ENCODE results near the gene MAU2. TPM values are rescaled to one million over a fixed set of nuclear protein-coding genes. Genes with fewer than 3 reads are reported as not detected.

The MAU2 gene
- total and polyA plus RNA-seq, 3 experiments from 2014 or later, result 27.6 to 59.4 (median 52.3) TPM

GRCh38 chr19:19404879-19405860 is 84.5 kb downstream of the MAU2 start, which contains the start of gene GATAD2A:
Gene GATAD2A, plus strand, starts transcription at chr19:19405675. Its CDS starts 59,671 bp downstream, at chr19:19465346.
- H3K27ac Mint-ChIP-seq, result peak within 1 kb of the TSS; percentile 87 to 99 (median 94)
- H3K27me3 Mint-ChIP-seq, result peaks cover 0 to 1% of the 10 kb centered on the region in 2 donors

GRCh38 chr19:19405971-19406877 is 85.6 kb downstream of the MAU2 start:
- DNase-seq, result peak; percentile 41 to 68 (median 51)
- Histone ChIP-seq H3K36me3 (ENCODE audit: insufficient read depth, low read length) (no peaks in the 10 kb centered on the region), H3K9me3 (ENCODE audit: low read length) (no peaks in the 10 kb centered on the region), H3K27ac (ENCODE audit: low read depth, low read length) (peak overlapping the region; percentile 75), H3K27me3 (ENCODE audit: insufficient read depth, low read length, poor library complexity, severe bottlenecking) (no peaks in the 10 kb centered on the region), H3K4me3 (ENCODE audit: low read length) (peak overlapping the region; percentile 85), H3K4me1 (ENCODE audit: insufficient read depth, low read length) (peaks cover 56% of the 10 kb centered on the region)
- CTCF ChIA-PET, result interaction anchor here (0.6 to 4.9 kb wide), 24 partner anchors 10 to 84 kb away, joined by 3 to 61 read pairs (median 4); no protein-coding TSS in a partner anchor
- H3K4me1 Mint-ChIP-seq, result peaks cover 63 to 81% (median 72%) of the 10 kb centered on the region in 3 donors
- H3K36me3 Mint-ChIP-seq, result peaks cover 0 to 6% (median 0%) of the 10 kb centered on the region in 3 donors
- POLR2A ChIA-PET, result interaction anchor here (0.8 to 2.6 kb wide), 15 partner anchors 12 to 203 kb away, joined by 3 to 32 read pairs (median 4); partner anchors contain the start of gene NR2C2AP
- peaks cover 0 to 1% of the 10 kb centered on the region in 2 donors for H3K27me3 Mint-ChIP-seq
- H3K27ac Mint-ChIP-seq, result peak overlapping the region; percentile 83 to 96 (median 94)
- H3K4me3 Mint-ChIP-seq, result peak overlapping the region; percentile 87 to 97 (median 91)
- no peaks in the 10 kb centered on the region for H3K9me3 Mint-ChIP-seq

More at GRCh38 chr19:19404879-19405860, 84.5 kb downstream of the MAU2 start, which contains the start of gene GATAD2A:
- Histone ChIP-seq H3K4me3 (ENCODE audit: low read length) (peak within 1 kb of the TSS; percentile 85), H3K9me3 (ENCODE audit: low read length) (no peaks in the 10 kb centered on the region), H3K27ac (ENCODE audit: low read depth, low read length) (peak within 1 kb of the TSS; percentile 75), H3K4me1 (ENCODE audit: insufficient read depth, low read length) (peaks cover 46% of the 10 kb centered on the region), H3K27me3 (ENCODE audit: insufficient read depth, low read length, poor library complexity, severe bottlenecking) (no peaks in the 10 kb centered on the region), H3K36me3 (ENCODE audit: insufficient read depth, low read length) (no peaks in the 10 kb centered on the region)
- POLR2A ChIA-PET, result interaction anchor here (0.6 to 2.6 kb wide), 16 partner anchors 8 to 202 kb away, joined by 3 to 32 read pairs (median 4); partner anchors contain the start of gene NR2C2AP
- CTCF ChIA-PET, result interaction anchor here (0.8 to 4.9 kb wide), 22 partner anchors 9 to 85 kb away, joined by 3 to 61 read pairs (median 4); no protein-coding TSS in a partner anchor
- Mint-ChIP-seq H3K4me3 (peak within 1 kb of the TSS; percentile 87 to 97 (median 91)), H3K4me1 (peaks cover 53 to 72% (median 61%) of the 10 kb centered on the region in 3 donors), H3K9me3 (no peaks in the 10 kb centered on the region), H3K36me3 (peaks cover 0 to 5% (median 0%) of the 10 kb centered on the region in 3 donors)
- peak; percentile 88 to 95 (median 91) for DNase-seq

GRCh38 chr19:19406878-19407632 is 86.4 kb downstream of the MAU2 start:
- DNase-seq, result peak; percentile 25 to 63 (median 40)
- H3K4me1 ChIP-seq (ENCODE audit: insufficient read depth, low read length), result peaks cover 60% of the 10 kb centered on the region
- ChIA-PET CTCF (interaction anchor here (0.6 to 4.9 kb wide), 8 partner anchors 10 to 83 kb away, joined by 3 to 61 read pairs (median 8); no protein-coding TSS in a partner anchor), POLR2A (interaction anchor here (0.8 to 2.6 kb wide), 6 partner anchors 19 to 83 kb away, joined by 3 to 32 read pairs (median 4); no protein-coding TSS in a partner anchor)
- H3K4me1 Mint-ChIP-seq, result peaks cover 66 to 81% (median 77%) of the 10 kb centered on the region in 3 donors
- H3K9me3 Mint-ChIP-seq, result no peaks in the 10 kb centered on the region
- H3K36me3 ChIP-seq (ENCODE audit: insufficient read depth, low read length), result no peaks in the 10 kb centered on the region
- peak overlapping the region; percentile 87 to 97 (median 91) for H3K4me3 Mint-ChIP-seq
- no peaks in the 10 kb centered on the region for H3K27me3 ChIP-seq (ENCODE audit: insufficient read depth, low read length, poor library complexity, severe bottlenecking)
- peaks cover 0 to 11% (median 0%) of the 10 kb centered on the region in 3 donors for H3K36me3 Mint-ChIP-seq
- H3K27ac ChIP-seq (ENCODE audit: low read depth, low read length), result peak overlapping the region; percentile 75
- peaks cover 0 to 1% of the 10 kb centered on the region in 2 donors for H3K27me3 Mint-ChIP-seq
- peak overlapping the region; percentile 83 to 96 (median 94) for H3K27ac Mint-ChIP-seq
- no peaks in the 10 kb centered on the region for H3K9me3 ChIP-seq (ENCODE audit: low read length)
- peak overlapping the region; percentile 85 for H3K4me3 ChIP-seq (ENCODE audit: low read length)

GRCh38 chr19:19407633-19407930 is 87.0 kb downstream of the MAU2 start:
- CTCF ChIA-PET, result interaction anchor here (0.6 to 4.9 kb wide), 7 partner anchors 10 to 82 kb away, joined by 3 to 61 read pairs (median 13); no protein-coding TSS in a partner anchor
- peaks cover 68 to 85% (median 81%) of the 10 kb centered on the region in 3 donors for H3K4me1 Mint-ChIP-seq
- peak overlapping the region; percentile 87 to 97 (median 91) for H3K4me3 Mint-ChIP-seq
- Histone ChIP-seq H3K27ac (ENCODE audit: low read depth, low read length) (no peak overlapping the region), H3K4me3 (ENCODE audit: low read length) (peak overlapping the region; percentile 85), H3K4me1 (ENCODE audit: insufficient read depth, low read length) (peaks cover 60% of the 10 kb centered on the region), H3K27me3 (ENCODE audit: insufficient read depth, low read length, poor library complexity, severe bottlenecking) (no peaks in the 10 kb centered on the region), H3K9me3 (ENCODE audit: low read length) (no peaks in the 10 kb centered on the region), H3K36me3 (ENCODE audit: insufficient read depth, low read length) (no peaks in the 10 kb centered on the region)
- H3K27ac Mint-ChIP-seq, result peak overlapping the region; percentile 62 to 96 (median 94)
- H3K36me3 Mint-ChIP-seq, result peaks cover 0 to 14% (median 0%) of the 10 kb centered on the region in 3 donors
- POLR2A ChIA-PET, result interaction anchor here (0.6 to 1.0 kb wide), 2 partner anchors 39 to 1205 kb away, joined by 3 read pairs; no protein-coding TSS in a partner anchor
- no peaks in the 10 kb centered on the region for H3K9me3 Mint-ChIP-seq
- H3K27me3 Mint-ChIP-seq, result peaks cover 0 to 1% of the 10 kb centered on the region in 2 donors
- DNase-seq, result no peak

Other genes with a start within 250 kb of the MAU2 start
- gene TMEM161A, start 182.4 kb upstream of the MAU2 start, total RNA-seq, result 10 to 100 TPM; 27.7 to 30.6 TPM
- gene TMEM161A, start 182.4 kb upstream of the MAU2 start, polyA plus RNA-seq, result 30.1 TPM
- 1 to 10 TPM; 1.5 to 2.0 TPM for gene MEF2B, start 150.6 kb upstream of the MAU2 start, total RNA-seq
- not detected for gene MEF2B, start 150.6 kb upstream of the MAU2 start, polyA plus RNA-seq
- gene BORCS8, start 128.7 kb upstream of the MAU2 start, total RNA-seq, result 10 to 100 TPM; 37.3 to 40.1 TPM
- gene BORCS8, start 128.7 kb upstream of the MAU2 start, polyA plus RNA-seq, result 18.7 TPM
- 100 to 1,000 TPM in 1 of 2 experiments, 10 to 100 TPM in 1; 98.4 to 101 TPM for gene RFXANK, start 128.6 kb upstream of the MAU2 start, total RNA-seq
- gene RFXANK, start 128.6 kb upstream of the MAU2 start, polyA plus RNA-seq, result 71.2 TPM
- gene NR2C2AP, start 117.4 kb upstream of the MAU2 start, total RNA-seq, result 10 to 100 TPM; 59.5 to 60.7 TPM
- 35.4 TPM for gene NR2C2AP, start 117.4 kb upstream of the MAU2 start, polyA plus RNA-seq
- under 1 TPM in 1 of 2 experiments, not detected in 1; 0.04 TPM for gene NCAN, start 108.9 kb upstream of the MAU2 start, total RNA-seq
- gene NCAN, start 108.9 kb upstream of the MAU2 start, polyA plus RNA-seq, result not detected
- not detected for gene TM6SF2, start 47.5 kb upstream of the MAU2 start, total RNA-seq
- gene TM6SF2, start 47.5 kb upstream of the MAU2 start, polyA plus RNA-seq, result not detected
- gene SUGP1, start 320 bp upstream of the MAU2 start, total RNA-seq, result 10 to 100 TPM; 64.7 to 65.9 TPM
- gene SUGP1, start 320 bp upstream of the MAU2 start, polyA plus RNA-seq, result 40.8 TPM
- 100 to 1,000 TPM; 176 to 182 TPM for gene GATAD2A, start 84.8 kb downstream of the MAU2 start, total RNA-seq
- 46.9 TPM for gene GATAD2A, start 84.8 kb downstream of the MAU2 start, polyA plus RNA-seq
- 1 to 10 TPM; 3.1 to 3.4 TPM for gene TSSK6, start 194.7 kb downstream of the MAU2 start, total RNA-seq
- gene TSSK6, start 194.7 kb downstream of the MAU2 start, polyA plus RNA-seq, result 1.4 TPM
- gene NDUFA13, start 195.4 kb downstream of the MAU2 start, total RNA-seq, result 100 to 1,000 TPM; 337 to 341 TPM
- 334 TPM for gene NDUFA13, start 195.4 kb downstream of the MAU2 start, polyA plus RNA-seq
- gene YJEFN3, start 208.1 kb downstream of the MAU2 start, total RNA-seq, result 1 to 10 TPM; 6.5 to 7.5 TPM
- gene YJEFN3, start 208.1 kb downstream of the MAU2 start, polyA plus RNA-seq, result not detected
- under 1 TPM; 0.07 to 0.11 TPM for gene CILP2, start 217.4 kb downstream of the MAU2 start, total RNA-seq
- gene CILP2, start 217.4 kb downstream of the MAU2 start, polyA plus RNA-seq, result 0.33 TPM

Data from CD8-positive, alpha-beta memory T cell (primary cell).